ENCODE measurements around the gene ARHGAP24. TPM values are rescaled to one million over a fixed set of nuclear protein-coding genes. Genes with fewer than 3 reads are reported as not detected.

The ARHGAP24 gene
- total and polyA plus RNA-seq, 2 donors from 2014 or later: 78.1 to 94.7 TPM

GRCh38 chr4:85792376-85793232 lies 317.7 kb downstream of the ARHGAP24 start:
- DNase-seq: peak in 2 of 5 donors; percentile 60 to 67

DNA sequence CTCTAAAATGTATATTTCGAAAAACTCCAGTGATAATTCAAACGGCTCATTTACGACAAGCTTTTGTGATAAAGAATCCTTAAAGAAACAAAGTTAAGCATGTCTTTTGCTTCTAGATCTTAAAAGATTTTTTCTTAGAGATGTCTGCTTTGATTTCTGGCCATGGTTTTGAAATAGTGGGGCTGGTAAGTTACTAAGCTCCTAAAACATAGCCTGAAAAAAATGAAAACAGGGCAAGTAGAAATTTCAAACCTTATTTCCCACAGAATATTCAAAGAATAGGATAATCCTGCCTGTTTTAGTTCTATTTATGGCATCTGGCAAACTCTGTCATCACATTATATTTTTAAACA lies 318.3 kb downstream of the ARHGAP24 start:
- no peak for FAIRE-seq
- intact Hi-C loops (cut with DNase I): no loop called here
- Histone ChIP-seq H3K9ac (ENCODE audit: low read length in 3 of 3) (no peak overlapping the region), H3K27me3 (ENCODE audit: control insufficient read depth, insufficient read depth, low read length) (no peaks in the 10 kb centered on the region), H3K36me3 (ENCODE audit: control insufficient read depth in 2 of 3, insufficient read depth in 3 of 3, low read length in 3 of 3) (no peaks in the 10 kb centered on the region), H3K27ac (ENCODE audit: low read depth in 2 of 2, low read length in 2 of 2) (no peak overlapping the region), H3K4me3 (ENCODE audit: low read length in 3 of 3) (no peak overlapping the region), H3K4me1 (ENCODE audit: control insufficient read depth in 2 of 3, insufficient read depth in 2 of 3, low read depth in 1 of 3, low read length in 3 of 3) (no peaks in the 10 kb centered on the region), H3K9me3 (ENCODE audit: control insufficient read depth in 2 of 3, insufficient read depth in 1 of 3, low read length in 3 of 3) (no peaks in the 10 kb centered on the region)
- DNase-seq: peak in 1 of 5 donors; percentile 65
- TF ChIP-seq CTCF (IDR thresholded peaks at IDR 0.05; ENCODE audit: borderline replicate concordance, extremely low read depth, insufficient read depth): no peak

More at GRCh38 chr4:85792376-85793232, 317.7 kb downstream of the ARHGAP24 start:
- Histone ChIP-seq H3K9me3 (ENCODE audit: control insufficient read depth in 2 of 3, insufficient read depth in 1 of 3, low read length in 3 of 3) (no peaks in the 10 kb centered on the region), H3K4me3 (ENCODE audit: low read length in 3 of 3) (no peak overlapping the region), H3K27me3 (ENCODE audit: control insufficient read depth, insufficient read depth, low read length) (no peaks in the 10 kb centered on the region), H3K27ac (ENCODE audit: low read depth in 2 of 2, low read length in 2 of 2) (no peak overlapping the region), H3K4me1 (ENCODE audit: control insufficient read depth in 2 of 3, insufficient read depth in 2 of 3, low read depth in 1 of 3, low read length in 3 of 3) (no peaks in the 10 kb centered on the region), H3K9ac (ENCODE audit: low read length in 3 of 3) (no peak overlapping the region), H3K36me3 (ENCODE audit: control insufficient read depth in 2 of 3, insufficient read depth in 3 of 3, low read length in 3 of 3) (no peaks in the 10 kb centered on the region)
- peak; percentile 23 for FAIRE-seq
- TF ChIP-seq CTCF (IDR thresholded peaks at IDR 0.05; ENCODE audit: borderline replicate concordance, extremely low read depth, insufficient read depth): no peak
- intact Hi-C loops (cut with DNase I): no loop called here

DNA sequence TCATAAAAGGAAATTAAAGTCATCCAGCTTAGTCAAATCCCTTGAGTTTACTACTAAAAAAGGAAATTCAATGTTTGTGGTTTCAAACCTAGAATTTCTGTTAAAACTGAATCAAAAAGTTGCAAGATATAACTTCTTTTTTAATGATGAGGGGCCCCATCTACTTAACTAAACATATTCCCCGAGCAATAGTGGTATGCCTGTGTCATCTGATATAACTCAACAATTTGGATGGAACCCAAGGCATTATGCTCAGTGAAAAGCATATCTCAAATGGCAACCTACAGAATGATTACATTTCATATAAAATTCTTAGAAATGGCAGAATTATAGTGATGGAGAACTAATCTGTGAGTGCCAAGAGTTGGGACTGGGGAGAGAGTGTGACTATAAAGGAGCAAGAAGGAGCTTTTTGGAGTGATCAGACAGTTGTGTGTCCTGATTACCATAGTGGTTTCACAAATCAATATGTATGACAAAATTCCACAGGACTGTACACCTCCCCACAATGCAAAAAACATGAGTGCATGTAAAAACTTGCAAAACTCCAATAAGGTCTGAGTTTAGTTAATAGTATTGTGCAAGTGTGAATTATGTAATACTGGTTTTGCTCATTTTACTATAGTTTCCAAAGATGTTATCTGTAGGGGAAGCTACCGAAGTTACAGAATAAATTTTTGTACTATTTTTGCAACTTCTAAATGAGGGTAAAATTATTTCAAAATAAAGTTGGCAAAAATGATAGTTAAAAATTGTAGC lies 323.2 kb downstream of the ARHGAP24 start:
- intact Hi-C loops (cut with DNase I): no loop called here
- no peaks in the 10 kb centered on the region for H3K9me3 ChIP-seq (ENCODE audit: control insufficient read depth in 2 of 3, insufficient read depth in 1 of 3, low read length in 3 of 3)
- H3K36me3 ChIP-seq (ENCODE audit: control insufficient read depth in 2 of 3, insufficient read depth in 3 of 3, low read length in 3 of 3): no peaks in the 10 kb centered on the region
- DNase-seq (no peak), FAIRE-seq (no peak)
- H3K9ac ChIP-seq (ENCODE audit: low read length in 3 of 3): no peak overlapping the region
- H3K4me3 ChIP-seq (ENCODE audit: low read length in 3 of 3): no peak overlapping the region
- no peak for TF ChIP-seq CTCF (IDR thresholded peaks at IDR 0.05; ENCODE audit: borderline replicate concordance, extremely low read depth, insufficient read depth)
- H3K27ac ChIP-seq (ENCODE audit: low read depth in 2 of 2, low read length in 2 of 2): no peak overlapping the region
- no peaks in the 10 kb centered on the region for H3K4me1 ChIP-seq (ENCODE audit: control insufficient read depth in 2 of 3, insufficient read depth in 2 of 3, low read depth in 1 of 3, low read length in 3 of 3)
- no peaks in the 10 kb centered on the region for H3K27me3 ChIP-seq (ENCODE audit: control insufficient read depth, insufficient read depth, low read length)
